NCI-H1092 (cell line): ENCODE results near the gene METTL15.
"Not testable (repeated sequence)": the region's sequence is repeated elsewhere in the genome, so short reads cannot be mapped to it uniquely, and the experiment has no call there.

Source experiments
- DNase-seq: peaks from one replicate; lab custom pipeline; 2025; lab: John Stamatoyannopoulos, UW

Gene METTL15

DNA sequence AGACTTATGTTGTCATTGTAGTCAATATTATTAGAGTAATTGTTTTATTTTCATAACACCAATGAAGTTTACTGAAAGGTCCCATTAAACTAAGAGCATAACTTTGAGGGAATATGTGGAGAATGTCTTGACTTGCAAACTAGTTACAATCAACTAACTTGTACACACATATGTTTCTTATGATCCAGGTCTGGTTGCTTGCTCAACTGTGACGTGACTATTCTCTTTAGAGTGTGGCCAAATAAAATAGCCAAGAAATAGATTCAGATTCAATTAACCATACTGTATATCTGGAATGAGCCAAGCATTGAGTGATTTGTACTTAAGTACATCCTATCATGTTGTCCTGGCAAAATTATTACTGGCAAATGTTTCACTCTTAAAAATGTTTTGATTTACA is 101.7 kb downstream of the METTL15 start:
- no peak for DNase-seq

DNA sequence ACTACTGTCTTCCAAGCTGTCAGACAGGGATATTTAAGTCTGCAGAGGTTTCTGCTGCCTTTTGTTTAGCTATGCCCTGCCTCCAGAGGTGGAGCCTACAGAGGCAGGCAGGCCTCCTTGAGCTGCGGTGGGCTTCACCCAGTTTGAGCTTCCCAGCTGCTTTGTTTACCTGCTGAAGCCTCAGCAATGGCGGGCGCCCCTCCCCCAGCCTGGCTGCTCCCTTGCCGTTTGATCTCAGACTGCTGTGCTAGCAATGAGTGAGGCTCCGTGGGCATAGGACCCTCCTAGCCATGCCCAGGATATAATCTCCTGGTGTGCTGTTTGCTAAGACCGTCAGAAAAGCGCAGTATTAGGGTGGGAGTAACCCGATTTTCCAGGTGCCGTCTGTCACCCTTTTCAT is 113.9 kb downstream of the METTL15 start:
- DNase-seq, result not testable (repeated sequence)

DNA sequence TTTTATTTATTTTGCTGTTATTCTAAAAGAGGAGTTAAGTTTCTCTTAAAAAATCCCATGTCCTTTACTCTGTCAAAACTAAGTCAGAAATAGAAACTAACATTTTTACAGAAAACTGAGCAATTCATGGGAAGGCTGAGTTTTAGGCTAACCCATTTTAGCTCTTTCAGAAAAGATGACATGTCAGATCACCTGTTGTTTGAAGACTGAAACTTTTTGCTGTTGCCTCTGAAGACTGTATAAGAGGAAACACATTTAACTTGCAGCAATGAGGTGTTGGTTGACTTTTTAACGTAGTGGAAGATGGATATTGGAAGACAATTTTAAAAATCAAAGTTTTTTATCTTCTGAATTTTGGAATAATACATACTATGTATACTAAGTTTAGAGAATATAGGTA is 115.4 kb downstream of the METTL15 start:
- DNase-seq, result no peak

DNA sequence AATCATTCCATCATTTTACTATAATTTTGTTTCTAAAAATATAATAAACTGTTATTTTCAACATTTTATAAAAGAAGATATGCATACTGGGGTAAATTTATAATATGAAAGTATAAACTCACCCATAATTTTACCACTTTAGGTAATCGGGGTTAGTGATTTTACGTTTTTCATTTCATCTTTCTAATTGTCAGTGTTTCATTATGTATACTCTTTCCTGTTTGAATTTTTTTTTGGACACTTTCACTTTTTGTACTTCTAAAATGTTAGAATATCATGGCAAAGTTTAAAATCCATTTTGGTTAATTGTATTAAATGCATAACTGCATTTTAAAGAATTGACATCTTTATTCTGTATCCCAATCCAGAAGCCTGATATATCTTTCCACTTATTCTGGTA is 115.8 kb downstream of the METTL15 start:
- DNase-seq, result no peak

DNA sequence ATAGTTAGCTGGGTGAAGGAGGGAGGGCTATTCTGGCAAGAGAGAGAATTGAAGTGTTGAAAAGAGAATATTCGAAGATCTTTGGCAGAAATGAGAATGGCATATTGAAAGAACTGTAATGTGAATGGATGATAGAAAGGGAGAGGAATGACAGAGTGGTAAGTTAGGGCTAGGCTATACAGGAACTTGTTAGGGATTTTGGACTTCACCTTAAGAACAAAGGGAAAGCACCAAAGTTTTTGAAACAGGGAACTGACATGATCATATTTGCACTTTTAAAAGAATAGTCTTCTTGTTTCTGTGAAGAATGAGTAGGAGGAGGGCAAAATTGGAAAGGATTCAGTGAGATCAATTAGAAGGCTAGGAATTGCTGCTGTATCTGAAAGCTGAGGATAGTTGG is 119.3 kb downstream of the METTL15 start:
- DNase-seq, result no peak

DNA sequence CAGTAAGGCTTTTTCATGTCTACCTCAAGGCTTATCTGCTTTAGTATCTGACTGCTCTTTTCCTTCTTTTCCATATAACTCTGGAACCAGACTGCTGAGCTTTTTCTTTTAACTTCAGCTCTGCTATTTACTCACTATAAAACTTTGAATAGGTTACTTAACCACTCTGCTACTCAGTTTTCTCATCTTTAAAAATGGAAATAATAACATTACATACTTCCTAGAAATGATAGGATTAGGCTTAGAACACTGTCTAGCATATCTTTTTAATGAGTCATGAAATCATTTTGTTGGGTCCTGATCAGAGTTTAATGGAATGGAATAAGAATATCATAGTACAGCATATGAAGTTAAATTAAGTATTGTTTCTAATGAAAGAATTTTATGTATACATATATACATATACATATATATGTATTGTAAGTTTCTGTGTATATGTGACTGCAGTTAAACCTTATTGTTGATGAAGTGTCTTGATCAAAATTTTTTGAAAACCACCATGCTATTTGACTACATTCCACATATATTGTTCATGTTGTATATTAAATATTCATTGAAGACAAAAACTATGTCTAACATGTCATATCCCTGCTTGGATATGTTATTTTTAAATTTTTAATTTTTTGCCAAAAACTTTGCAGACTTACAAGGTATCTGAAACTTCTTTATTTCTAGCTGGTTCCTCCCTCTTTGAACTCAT is 120.2 kb downstream of the METTL15 start:
- DNase-seq, result no peak

DNA sequence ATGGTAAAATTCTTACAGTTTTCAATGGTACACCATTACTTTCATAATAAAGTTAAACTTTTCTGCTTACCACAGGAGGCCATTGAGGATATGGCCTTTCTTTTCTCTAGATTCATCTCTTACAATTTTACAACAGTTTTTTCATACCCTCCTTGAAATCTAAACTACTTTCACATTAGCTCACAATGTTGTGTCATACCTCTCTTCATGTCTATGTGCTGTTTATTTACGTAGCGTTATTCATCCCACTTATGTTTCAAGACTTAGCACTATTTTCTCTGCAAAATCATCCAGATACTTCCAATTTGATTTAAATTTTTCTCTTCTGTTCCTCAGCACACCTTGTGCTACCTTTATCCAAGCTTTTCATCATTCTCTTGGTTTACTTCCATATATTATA is 123.3 kb downstream of the METTL15 start:
- no peak for DNase-seq

DNA sequence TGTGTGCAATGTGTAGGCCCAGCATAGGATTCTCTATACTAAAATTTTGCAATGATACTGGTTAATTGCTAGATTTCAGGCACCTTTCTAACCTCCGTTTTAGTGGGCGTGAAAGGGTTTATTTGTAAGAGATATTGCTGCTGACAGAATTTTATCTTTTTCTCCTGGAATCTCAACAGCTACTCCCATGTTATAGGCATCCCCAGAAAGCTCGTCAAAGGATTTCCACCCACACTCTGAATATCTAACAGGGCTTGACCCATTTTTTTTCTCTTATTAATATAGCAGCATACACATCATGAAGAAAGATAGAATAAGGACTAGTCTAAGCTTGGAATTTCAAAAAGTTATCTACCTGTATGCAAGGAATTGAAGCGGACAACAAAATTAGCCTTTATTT is 124.5 kb downstream of the METTL15 start:
- no peak for DNase-seq

DNA sequence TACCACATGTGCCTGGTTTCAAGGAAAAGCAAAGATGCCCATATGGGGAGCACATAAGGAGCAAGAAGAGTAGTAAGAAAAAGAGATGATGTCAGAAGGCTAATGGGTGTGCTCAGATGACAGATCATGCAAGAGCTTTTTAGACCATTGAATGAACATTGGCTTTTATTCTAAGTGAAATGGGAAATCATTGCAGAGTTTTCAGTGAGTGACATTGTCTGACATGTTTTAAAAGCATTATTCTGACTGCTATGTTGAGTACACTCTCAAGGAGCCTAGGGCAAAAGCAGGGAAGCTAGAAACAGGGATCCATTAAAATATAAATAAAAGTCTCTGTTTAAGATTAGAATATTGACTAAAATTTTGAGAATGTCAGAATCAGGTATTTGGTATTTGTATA is 133.6 kb downstream of the METTL15 start:
- DNase-seq, result no peak

DNA sequence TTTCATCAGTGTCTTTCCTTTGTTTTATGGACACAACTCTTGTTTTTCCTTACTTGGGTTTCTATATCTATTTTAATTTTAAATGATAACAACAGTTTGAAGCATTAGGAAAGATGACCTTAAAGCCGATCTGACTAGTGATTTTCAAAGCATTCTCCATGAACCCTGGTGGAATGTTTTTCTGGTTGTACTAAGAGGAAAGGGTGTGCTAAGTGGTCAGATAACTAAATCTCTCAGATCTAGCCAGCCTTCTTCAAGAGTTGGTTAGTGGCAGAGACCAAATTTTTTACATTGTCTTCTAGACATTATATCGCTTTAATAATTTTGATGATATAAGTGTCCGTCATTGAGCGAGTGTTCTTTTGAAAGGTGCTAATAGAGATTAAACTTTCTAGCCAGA is 134.4 kb downstream of the METTL15 start:
- no peak for DNase-seq

DNA sequence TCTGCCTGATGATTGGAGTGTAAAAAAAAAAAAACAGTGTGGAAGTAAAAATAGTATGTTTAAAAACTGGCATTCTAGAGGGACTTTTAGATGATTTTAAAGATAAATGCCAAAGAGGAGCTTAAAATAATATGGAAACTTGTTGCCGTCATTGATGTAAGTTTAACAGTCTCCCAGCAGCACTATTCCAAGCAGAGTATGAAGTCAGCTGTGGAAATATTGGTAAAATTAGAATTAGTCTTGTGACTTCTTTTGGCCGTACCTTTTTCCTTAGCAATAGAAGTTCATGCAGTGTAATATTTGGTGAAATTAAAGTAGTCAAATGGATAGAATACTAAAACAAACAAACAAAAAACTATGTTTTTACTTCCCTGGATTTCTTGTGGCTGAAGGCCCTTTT is 134.9 kb downstream of the METTL15 start:
- no peak for DNase-seq

DNA sequence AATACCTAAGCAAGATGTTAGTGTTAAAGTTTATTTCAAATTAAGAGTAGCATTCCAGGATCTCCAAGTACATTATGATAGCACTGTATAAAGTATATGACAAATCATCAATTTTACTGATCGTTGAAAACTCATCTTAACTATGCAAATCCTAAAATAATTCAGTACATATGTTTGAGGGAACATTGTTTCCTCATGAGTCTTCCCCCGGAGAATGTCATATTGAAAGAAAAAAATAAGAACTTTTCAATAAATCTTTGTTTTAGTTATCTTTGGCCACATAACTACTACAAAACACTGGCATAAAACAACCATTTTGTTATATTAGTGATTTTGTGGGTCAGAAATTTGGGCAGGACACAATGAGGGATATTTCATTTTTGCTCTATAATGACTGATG is 135.4 kb downstream of the METTL15 start:
- DNase-seq, result no peak

DNA sequence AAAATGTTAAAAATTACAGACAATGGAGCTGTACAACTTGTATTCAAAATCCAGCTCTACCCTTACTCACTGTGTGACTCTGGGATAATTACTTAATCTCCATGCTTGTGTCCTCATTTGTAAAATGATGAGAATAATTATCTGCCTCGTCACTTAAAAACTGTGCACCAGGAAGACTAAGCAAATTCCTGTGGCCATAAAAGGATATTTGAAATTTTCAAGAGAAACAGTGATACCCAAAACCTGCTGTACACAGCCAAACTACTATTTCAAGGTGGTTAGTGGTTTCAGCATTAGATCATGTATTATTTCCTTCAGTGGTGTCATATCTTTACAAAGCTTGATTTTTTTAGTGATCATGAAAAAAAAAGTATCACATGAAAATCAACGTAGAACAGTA is 136.9 kb downstream of the METTL15 start:
- no peak for DNase-seq

DNA sequence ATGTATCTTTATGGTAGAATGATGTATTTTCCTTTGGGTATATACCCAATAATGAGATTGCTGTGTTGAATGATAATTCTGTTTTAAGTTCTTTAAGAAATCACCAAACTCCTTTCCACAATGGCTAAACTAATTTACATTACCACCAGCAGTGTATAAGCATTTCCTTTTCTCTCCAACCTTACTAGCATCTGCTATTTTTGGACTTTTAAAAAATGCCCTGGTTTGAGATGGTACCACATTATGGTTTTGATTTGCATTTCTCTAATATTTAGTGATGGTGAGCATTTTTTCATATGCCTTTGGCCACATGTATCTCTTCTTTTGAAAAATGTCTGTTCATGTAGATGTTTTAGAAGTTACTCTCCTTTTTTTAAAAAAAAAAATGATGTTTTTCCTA is 142.0 kb downstream of the METTL15 start:
- DNase-seq, result no peak

DNA sequence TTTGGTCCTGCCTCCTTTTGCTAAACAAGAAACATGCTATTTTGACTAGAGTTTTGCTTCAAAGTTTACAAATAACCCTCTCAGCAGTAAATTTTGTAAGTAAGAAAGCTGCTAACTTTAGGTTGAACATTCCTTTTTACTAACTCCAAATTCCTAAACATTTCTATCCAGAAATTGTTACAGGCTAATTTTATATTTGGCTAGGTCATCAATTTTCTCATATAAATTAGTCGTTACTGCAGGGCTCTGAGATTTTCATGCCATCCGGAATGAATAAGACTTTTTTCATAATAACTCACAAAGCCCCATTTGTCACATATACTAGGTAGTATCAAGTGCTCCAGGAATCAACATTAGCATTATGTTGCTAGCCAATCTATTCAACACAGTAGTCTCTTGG is 143.1 kb downstream of the METTL15 start:
- DNase-seq, result no peak

DNA sequence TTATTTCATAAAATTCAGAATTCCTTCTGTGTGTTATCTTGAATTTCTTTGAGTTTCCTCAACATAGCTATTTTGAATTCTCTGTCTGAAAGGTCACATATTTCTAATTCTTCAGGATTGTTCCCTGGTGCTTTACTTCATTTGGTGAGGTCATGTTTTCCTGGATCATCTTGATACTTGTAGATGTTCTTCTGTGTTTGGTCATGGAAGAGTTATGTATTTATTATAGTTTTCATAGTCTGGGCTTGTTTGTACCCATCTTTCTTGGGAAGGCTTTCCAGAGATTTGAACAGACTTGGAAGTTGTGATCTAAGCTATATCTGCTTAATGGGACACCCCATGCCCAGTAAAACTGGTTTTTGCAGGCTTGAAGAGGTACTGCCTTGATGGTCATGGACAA is 149.6 kb downstream of the METTL15 start:
- no peak for DNase-seq

DNA sequence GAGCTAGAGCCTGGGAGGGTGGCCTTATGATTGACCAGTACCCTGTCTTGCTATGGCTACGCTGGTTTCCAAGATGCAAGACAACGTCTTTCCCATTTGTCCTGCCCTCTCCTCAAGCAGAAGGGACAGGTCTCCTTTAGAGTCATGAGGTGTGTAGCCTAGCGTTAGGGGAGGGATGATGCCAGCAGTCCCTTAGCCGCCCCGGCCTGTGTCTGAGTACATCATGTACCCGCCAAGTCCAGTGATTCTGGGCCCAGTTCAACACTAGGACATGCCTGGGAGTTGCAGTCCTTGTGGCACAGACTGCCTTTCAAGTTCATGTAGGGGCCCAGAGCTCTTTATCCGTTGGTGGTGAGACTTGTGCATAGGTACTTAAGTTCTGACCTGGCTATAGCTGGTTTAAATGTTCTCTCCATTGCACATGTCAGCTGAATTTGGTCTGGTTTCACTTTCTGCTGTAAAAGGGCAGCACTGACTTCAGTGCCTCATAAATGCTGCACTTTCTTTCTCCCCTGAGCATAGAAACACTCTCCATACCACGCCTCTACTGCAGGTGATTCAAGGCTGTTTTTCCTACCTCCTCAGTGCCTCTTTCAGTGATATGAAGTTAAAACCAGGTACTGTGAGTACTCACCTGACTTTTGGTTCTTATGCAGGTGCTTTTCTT is 151.1 kb downstream of the METTL15 start:
- no peak for DNase-seq

DNA sequence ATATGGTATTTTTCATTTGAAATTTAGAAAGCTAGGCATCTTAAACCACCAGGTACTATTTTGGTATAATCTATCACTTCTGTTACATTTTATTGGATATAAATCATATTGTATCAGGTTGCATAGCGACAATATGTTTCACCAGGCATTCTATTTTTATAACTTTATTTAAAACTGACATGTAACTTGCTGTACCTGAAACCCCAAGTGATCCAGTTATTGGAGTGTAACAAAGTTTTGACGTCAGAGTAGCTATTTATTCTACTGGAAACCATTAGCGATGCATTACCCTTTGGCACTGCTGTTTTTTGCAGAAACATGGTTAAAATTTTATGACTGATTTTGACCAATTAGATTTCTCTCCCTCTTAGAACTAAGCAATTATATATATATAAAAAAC is 160.7 kb downstream of the METTL15 start:
- no peak for DNase-seq

DNA sequence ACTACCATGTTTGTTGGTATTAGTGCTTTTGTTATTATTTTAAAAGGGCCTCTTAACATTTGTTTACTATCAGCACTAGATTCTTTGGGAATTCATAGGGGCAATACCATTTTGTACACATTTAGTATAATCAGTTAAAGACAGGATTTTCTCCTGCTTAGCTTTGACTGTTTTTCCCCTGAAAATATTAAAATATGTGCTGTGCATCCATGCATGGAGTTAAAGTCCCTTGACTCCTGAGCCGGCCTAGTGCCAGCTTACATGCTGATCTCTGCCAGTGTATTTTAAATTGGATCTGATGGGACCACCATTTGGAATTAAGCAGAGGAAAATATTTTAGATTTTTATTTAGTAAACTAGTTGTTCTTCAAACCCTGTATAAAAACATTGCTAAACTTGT is 161.4 kb downstream of the METTL15 start:
- no peak for DNase-seq

DNA sequence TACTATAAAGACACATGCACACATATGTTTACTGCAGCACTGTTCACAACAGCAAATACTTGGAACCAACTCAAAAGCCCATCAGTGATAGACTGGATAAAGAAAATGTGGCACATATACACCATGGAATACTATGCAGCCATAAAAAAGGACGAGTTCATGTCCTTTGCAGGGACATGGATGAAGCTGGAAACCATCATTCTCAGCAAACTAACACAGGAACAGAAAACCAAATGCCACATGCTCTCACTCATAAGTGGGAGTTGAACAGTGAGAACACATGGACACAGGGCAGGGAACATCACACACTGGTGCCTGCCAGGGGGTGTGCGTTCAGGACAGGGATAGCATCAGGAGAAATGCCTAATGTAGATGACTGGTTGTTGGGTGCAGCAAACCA is 164.1 kb downstream of the METTL15 start:
- not testable (repeated sequence) for DNase-seq

DNA sequence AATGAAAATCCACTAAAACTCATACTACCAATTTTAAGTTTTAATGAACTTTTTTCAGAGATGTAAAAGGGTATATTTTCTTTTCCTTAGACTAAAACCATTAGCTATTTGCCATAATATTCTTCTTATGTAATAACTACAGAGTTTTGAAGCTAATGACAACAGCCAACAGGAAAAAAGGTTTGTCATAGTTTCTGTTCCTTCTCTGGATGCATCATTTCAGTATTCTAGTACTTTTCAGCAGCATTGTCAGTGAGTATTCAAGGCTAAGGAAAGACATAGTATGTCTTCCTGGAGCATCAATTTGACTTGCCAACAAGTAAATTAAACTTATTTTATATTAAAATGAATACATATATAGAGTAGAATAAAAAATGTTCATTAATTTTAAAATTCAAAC is 166.0 kb downstream of the METTL15 start:
- DNase-seq, result no peak

DNA sequence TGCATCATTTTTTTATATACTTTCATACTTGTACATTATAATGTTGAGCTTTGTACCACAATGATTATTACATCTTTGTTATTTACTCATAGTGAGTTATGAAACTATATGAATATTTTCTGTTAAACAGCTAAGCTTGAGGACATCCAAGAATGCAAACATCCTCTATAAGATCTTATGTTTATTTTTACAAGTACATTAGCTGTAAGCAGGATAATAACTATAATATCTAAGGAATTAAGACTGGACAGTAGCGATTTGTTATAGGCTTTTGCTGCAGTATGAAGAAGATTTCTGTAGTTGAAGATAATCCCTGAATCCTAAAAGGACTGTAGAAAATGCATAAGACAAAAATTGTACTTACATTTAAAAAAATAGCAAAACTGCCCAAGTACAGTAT is 176.0 kb downstream of the METTL15 start:
- DNase-seq, result no peak

DNA sequence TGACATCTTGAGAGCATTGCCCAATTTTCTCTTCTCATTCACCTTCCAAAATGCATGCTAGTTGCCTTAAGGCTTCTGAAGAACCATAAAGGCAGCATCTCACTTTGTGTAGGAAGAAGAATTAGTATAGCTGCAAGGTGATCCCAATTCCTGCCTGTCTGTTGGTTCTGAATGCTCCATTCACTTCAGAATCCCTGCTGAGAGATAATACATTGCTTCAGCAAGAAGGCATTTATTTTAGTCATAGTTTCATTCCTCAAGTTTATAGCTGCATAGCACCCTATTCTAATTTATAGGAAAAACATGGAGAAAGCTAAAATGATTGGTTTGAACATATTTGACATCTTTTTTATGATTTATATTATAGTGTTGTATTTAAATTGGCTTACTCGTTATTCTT is 181.3 kb downstream of the METTL15 start:
- no peak for DNase-seq

DNA sequence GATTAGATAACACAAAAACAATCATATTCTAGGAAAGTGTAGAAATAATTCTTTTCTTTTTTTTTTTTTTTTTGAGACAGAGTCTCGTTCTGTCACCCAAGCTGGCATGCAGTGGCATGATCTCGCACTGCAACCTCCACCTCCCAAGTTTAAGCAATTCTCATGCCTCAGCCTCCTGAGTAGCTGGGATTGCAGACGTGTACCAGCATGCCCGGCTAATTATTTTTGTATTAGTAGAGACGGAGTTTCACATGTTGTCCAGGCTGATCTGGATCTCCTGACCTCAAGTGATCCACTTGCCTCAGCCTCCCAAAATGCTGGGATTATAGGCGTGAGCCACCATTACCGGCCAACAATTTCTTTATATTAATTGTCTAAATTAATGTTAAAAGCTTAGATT is 182.8 kb downstream of the METTL15 start:
- DNase-seq, result not testable (repeated sequence)
